Vagina (tissue), 2 donors: ENCODE measurements around the gene A2M.
A peak's percentile ranks its signal among the peaks of the same experiment; 100 is the strongest.

Experiments used
- CTCF ChIP-seq, 3 experiments: fragments of 450-650 bp in 2 of 3; fragments of 200-600 bp in 1 of 3; sonication (generic) in 1 of 3; IDR thresholded peaks; one replicate each; pipeline ENCODE4 v1.5.1; 2017 to 2019; ENCODE audit warnings: antibody characterized with exemption in 3 of 3, mild to moderate bottlenecking in 2 of 3, moderate library complexity in 2 of 3
- POLR2A ChIP-seq, 2 donors: fragments of 450-650 bp; IDR thresholded peaks; one replicate each; pipeline ENCODE4 v1.6.1; 2017; ENCODE audit warnings: antibody characterized with exemption in 2 of 2, mild to moderate bottlenecking in 2 of 2, moderate library complexity in 2 of 2
- POLR2AphosphoS5 ChIP-seq, 2 donors: sonication (generic); formaldehyde crosslinking; IDR thresholded peaks; one replicate each; pipeline ENCODE4 v1.9.0; 2017; ENCODE audit warnings: antibody characterized with exemption in 2 of 2, mild to moderate bottlenecking in 2 of 2, low read depth in 1 of 2; ENCODE audit not compliant: insufficient read depth in 1 of 2

- TF ChIP-seq CTCF (IDR thresholded peaks at IDR 0.05) (peak in 1 of 3 experiments; percentile 25), POLR2A (IDR thresholded peaks at IDR 0.05) (peak in 1 of 2 donors; percentile 16), POLR2AphosphoS5 (IDR thresholded peaks at IDR 0.05; ENCODE audit: insufficient read depth in 1 of 2, low read depth in 1 of 2) (peak in 1 of 2 donors; percentile 68)
These were observed 51.4 kb downstream of the A2M start for GRCh38 chr12:9064201-9064814.
